ENCODE data around the gene TMEM234.

Gene TMEM234

DNA sequence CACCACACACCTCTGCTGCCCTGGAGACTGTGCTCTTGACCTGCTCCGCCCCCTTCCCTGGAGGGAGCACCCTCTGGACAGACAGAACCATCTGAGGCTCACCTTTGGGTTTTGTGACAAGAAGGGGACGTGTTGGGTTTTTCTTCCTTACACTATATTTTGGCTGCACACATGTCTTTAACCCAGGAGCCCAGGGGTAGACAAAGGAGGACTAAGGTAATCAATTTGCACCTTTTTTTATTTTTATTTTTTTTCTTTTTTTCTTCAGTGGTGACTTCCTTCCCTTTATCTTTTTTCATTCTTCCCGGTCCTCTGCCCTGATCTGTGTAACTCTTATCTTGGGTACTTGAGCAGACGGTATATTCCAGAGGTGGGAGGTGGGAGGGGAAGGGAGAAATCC, 51.2 kb downstream of the TMEM234 start:
- DNase-seq: no peak
